Mucosa of rectum (tissue), 2 donors: ENCODE results near the gene ZNF543.

ENCODE experiments used
- H3K27ac ChIP-seq, 2 donors: one replicate each; pipeline ENCODE4 v1.7.0; 2013; ENCODE audit warnings: inconsistent platforms in 2 of 2, low read depth in 2 of 2, low read length in 2 of 2
- H3K27me3 ChIP-seq, 2 donors: one replicate each; pipeline ENCODE4 v1.7.0; 2013; ENCODE audit warnings: low read length in 2 of 2; ENCODE audit not compliant: control insufficient read depth in 2 of 2, insufficient read depth in 2 of 2
- H3K36me3 ChIP-seq, 2 donors: one replicate each; pipeline ENCODE4 v1.7.0; 2013; ENCODE audit warnings: low read length in 2 of 2; ENCODE audit not compliant: control insufficient read depth in 2 of 2, insufficient read depth in 2 of 2
- H3K4me1 ChIP-seq, 2 donors: one replicate each; pipeline ENCODE4 v1.7.0; 2013; ENCODE audit warnings: low read length in 2 of 2, mild to moderate bottlenecking in 1 of 2; ENCODE audit not compliant: control insufficient read depth in 2 of 2, insufficient read depth in 2 of 2
- H3K4me3 ChIP-seq, 2 donors: one replicate each; pipeline ENCODE4 v1.7.0; 2013; ENCODE audit warnings: low read length in 2 of 2
- H3K9ac ChIP-seq, 2 donors: one replicate each; pipeline ENCODE4 v1.7.0; 2013; ENCODE audit warnings: low read length in 2 of 2, low read depth in 1 of 2, mild to moderate bottlenecking in 1 of 2
- H3K9me3 ChIP-seq, 2 donors: one replicate each; pipeline ENCODE4 v1.7.0; 2013; ENCODE audit warnings: low read length in 2 of 2; ENCODE audit not compliant: control insufficient read depth in 2 of 2
- donor health status: healthy.
- donor health status: Normal muscosa, but diverticular disease.

ZNF543 gene

GRCh38 chr19:57288373-57288772, 31.9 kb upstream of the ZNF543 start:
- no peak overlapping the region for H3K27ac ChIP-seq
- peaks cover 30 to 36% of the 10 kb centered on the region in 2 donors for H3K9me3 ChIP-seq

GRCh38 chr19:57290970-57291369, 29.3 kb upstream of the ZNF543 start:
- Histone ChIP-seq H3K36me3 (peaks cover 72 to 86% of the 10 kb centered on the region in 2 donors), H3K4me3 (peak overlapping the region in 1 of 2 donors; percentile 8), H3K9me3 (peaks cover 36 to 48% of the 10 kb centered on the region in 2 donors)

More at GRCh38 chr19:57288373-57288772, 31.9 kb upstream of the ZNF543 start:
- Histone ChIP-seq H3K4me1 (peaks cover 0 to 2% of the 10 kb centered on the region in 2 donors), H3K36me3 (peaks cover 80 to 90% of the 10 kb centered on the region in 2 donors), H3K27me3 (no peaks in the 10 kb centered on the region), H3K4me3 (no peak overlapping the region), H3K9ac (no peak overlapping the region)

GRCh38 chr19:57292547-57292946, 27.7 kb upstream of the ZNF543 start:
- no peaks in the 10 kb centered on the region for H3K4me1 ChIP-seq
- no peak overlapping the region for H3K9ac ChIP-seq
- H3K9me3 ChIP-seq: peaks cover 36 to 44% of the 10 kb centered on the region in 2 donors
- H3K36me3 ChIP-seq: peaks cover 59 to 82% of the 10 kb centered on the region in 2 donors
- no peaks in the 10 kb centered on the region for H3K27me3 ChIP-seq
- H3K27ac ChIP-seq: no peak overlapping the region
- H3K4me3 ChIP-seq: no peak overlapping the region

More at GRCh38 chr19:57290970-57291369, 29.3 kb upstream of the ZNF543 start:
- Histone ChIP-seq H3K27me3 (no peaks in the 10 kb centered on the region), H3K27ac (no peak overlapping the region), H3K9ac (no peak overlapping the region), H3K4me1 (no peaks in the 10 kb centered on the region)

- no peak overlapping the region for H3K9ac ChIP-seq
- H3K27me3 ChIP-seq: no peaks in the 10 kb centered on the region
- H3K27ac ChIP-seq: no peak overlapping the region
- H3K9me3 ChIP-seq: peaks cover 32 to 44% of the 10 kb centered on the region in 2 donors
- no peaks in the 10 kb centered on the region for H3K4me1 ChIP-seq
- H3K36me3 ChIP-seq: peaks cover 49 to 72% of the 10 kb centered on the region in 2 donors
- H3K4me3 ChIP-seq: peak overlapping the region in 1 of 2 donors; percentile 6
Measured at GRCh38 chr19:57293719-57294118, 26.6 kb upstream of the ZNF543 start.

GRCh38 chr19:57302020-57302465, 18.2 kb upstream of the ZNF543 start:
- Histone ChIP-seq H3K4me3 (no peak overlapping the region), H3K27me3 (no peaks in the 10 kb centered on the region), H3K36me3 (peaks cover 5 to 8% of the 10 kb centered on the region in 2 donors), H3K9me3 (no peaks in the 10 kb centered on the region), H3K27ac (no peak overlapping the region), H3K9ac (no peak overlapping the region), H3K4me1 (no peaks in the 10 kb centered on the region)

- no peaks in the 10 kb centered on the region for H3K27me3 ChIP-seq
- H3K9me3 ChIP-seq: no peaks in the 10 kb centered on the region
- H3K4me3 ChIP-seq: no peak overlapping the region
- H3K4me1 ChIP-seq: no peaks in the 10 kb centered on the region
- H3K27ac ChIP-seq: no peak overlapping the region
- peaks cover 4 to 5% of the 10 kb centered on the region in 2 donors for H3K36me3 ChIP-seq
- no peak overlapping the region for H3K9ac ChIP-seq
Measured at GRCh38 chr19:57302727-57303401, 17.4 kb upstream of the ZNF543 start.

GRCh38 chr19:57305056-57305455, 15.2 kb upstream of the ZNF543 start:
- Histone ChIP-seq H3K9me3 (no peaks in the 10 kb centered on the region), H3K4me3 (no peak overlapping the region), H3K36me3 (peaks cover 4 to 5% of the 10 kb centered on the region in 2 donors), H3K27ac (no peak overlapping the region), H3K9ac (no peak overlapping the region), H3K27me3 (no peaks in the 10 kb centered on the region), H3K4me1 (no peaks in the 10 kb centered on the region)

- Histone ChIP-seq H3K9ac (no peak overlapping the region), H3K4me1 (no peaks in the 10 kb centered on the region), H3K36me3 (no peaks in the 10 kb centered on the region), H3K27ac (no peak overlapping the region), H3K9me3 (no peaks in the 10 kb centered on the region), H3K27me3 (no peaks in the 10 kb centered on the region), H3K4me3 (no peak overlapping the region)
Measured at GRCh38 chr19:57308514-57308913, 11.8 kb upstream of the ZNF543 start.

GRCh38 chr19:57310792-57311191, 9.5 kb upstream of the ZNF543 start:
- no peaks in the 10 kb centered on the region for H3K9me3 ChIP-seq
- H3K4me1 ChIP-seq: no peaks in the 10 kb centered on the region

GRCh38 chr19:57314146-57314545, 6.1 kb upstream of the ZNF543 start:
- H3K4me3 ChIP-seq: no peak overlapping the region
- peaks cover 0 to 2% of the 10 kb centered on the region in 2 donors for H3K9me3 ChIP-seq
- H3K36me3 ChIP-seq: no peaks in the 10 kb centered on the region
- no peak overlapping the region for H3K27ac ChIP-seq
- no peak overlapping the region for H3K9ac ChIP-seq
- H3K27me3 ChIP-seq: no peaks in the 10 kb centered on the region
- no peaks in the 10 kb centered on the region for H3K4me1 ChIP-seq

More at GRCh38 chr19:57310792-57311191, 9.5 kb upstream of the ZNF543 start:
- Histone ChIP-seq H3K36me3 (no peaks in the 10 kb centered on the region), H3K4me3 (no peak overlapping the region), H3K27ac (no peak overlapping the region), H3K27me3 (no peaks in the 10 kb centered on the region), H3K9ac (no peak overlapping the region)
